Kidney epithelial cell (primary cell): Measurements from ENCODE around the gene ITPR1. TPM values are rescaled to one million over a fixed set of nuclear protein-coding genes. Genes with fewer than 3 reads are reported as not detected.
"Not testable (repeated sequence)": the region's sequence is repeated elsewhere in the genome, so short reads cannot be mapped to it uniquely, and the experiment has no call there.

Experiments
- DNase-seq: peaks from one replicate; pipeline ENCODE4 v3.0.0-alpha.2; 2010; ENCODE audit warnings: low read depth
- H3K27me3 ChIP-seq: 2 replicates; pipeline ENCODE4 v1.6.0; 2011; ENCODE audit warnings: low read length; ENCODE audit not compliant: control insufficient read depth, insufficient read depth
- H3K36me3 ChIP-seq: 2 replicates; pipeline ENCODE4 v1.5.1; 2011; ENCODE audit warnings: low read length; ENCODE audit not compliant: control insufficient read depth, insufficient read depth
- H3K4me3 ChIP-seq: 2 replicates; pipeline ENCODE4 v1.5.1; 2011; ENCODE audit warnings: low read depth, mild to moderate bottlenecking, control low read depth, low read length
- CTCF ChIP-seq: IDR thresholded peaks from 2 replicates; pipeline ENCODE4 v1.5.1; 2011; ENCODE audit warnings: mild to moderate bottlenecking, moderate library complexity, low read length, control low read depth, inconsistent platforms; ENCODE audit not compliant: insufficient read depth, poor library complexity, severe bottlenecking
- total RNA-seq: library from RNA; depleted of rRNA; stranded (reverse); fragments of >200 nt; gene quantifications from 2 replicates; pipeline ENCODE4 v1.2.3, GENCODE V29; 2015

ITPR1 gene
- total RNA-seq, 1 donor from 2014 or later: 8.9 TPM

GRCh38 chr3:4761759-4762158 lies 268.6 kb downstream of the ITPR1 start:
- no peak for DNase-seq
- no peaks in the 10 kb centered on the region for H3K27me3 ChIP-seq
- no peak for TF ChIP-seq CTCF
- no peaks in the 10 kb centered on the region for H3K36me3 ChIP-seq
- H3K4me3 ChIP-seq: no peak overlapping the region

DNA sequence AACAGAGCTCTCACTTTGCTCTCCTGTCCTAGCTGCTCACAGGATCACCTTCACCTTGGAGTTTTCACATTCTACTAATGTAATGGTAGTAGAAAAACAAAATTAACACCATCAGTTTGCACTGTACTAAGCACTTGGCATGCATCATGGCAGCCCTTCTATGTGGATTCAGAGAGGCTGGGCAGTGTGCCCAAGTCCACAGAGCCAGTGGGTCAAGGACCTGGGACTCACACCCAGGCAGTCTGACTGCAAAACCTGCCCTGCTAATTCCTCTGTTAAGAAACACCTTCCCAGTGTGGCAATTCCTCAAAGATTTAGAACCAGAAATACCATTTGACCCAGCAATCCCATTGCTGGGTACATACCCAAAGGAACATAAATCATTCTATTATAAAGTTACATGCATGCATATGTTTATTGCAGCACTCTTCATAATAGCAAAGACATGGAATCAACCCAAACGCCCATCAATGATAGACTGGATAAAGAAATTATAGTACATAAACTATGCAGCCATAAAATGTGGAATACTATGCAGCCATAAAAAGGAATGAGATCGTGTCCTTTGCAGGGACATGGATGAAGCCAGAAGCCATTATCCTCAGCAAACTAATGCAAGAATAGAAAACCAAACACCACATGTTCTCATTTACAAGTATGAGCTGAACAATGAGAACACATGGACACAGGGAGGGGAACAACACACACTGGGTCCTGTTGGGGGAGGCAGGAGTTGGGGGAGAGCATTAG lies 269.5 kb downstream of the ITPR1 start:
- H3K36me3 ChIP-seq, DNase-seq, H3K27me3 ChIP-seq, H3K4me3 ChIP-seq: not testable (repeated sequence)

GRCh38 chr3:4763604-4764247 lies 270.6 kb downstream of the ITPR1 start:
- Histone ChIP-seq H3K27me3 (no peaks in the 10 kb centered on the region), H3K36me3 (no peaks in the 10 kb centered on the region), H3K4me3 (no peak overlapping the region)
- no peak for TF ChIP-seq CTCF
- DNase-seq: no peak

DNA sequence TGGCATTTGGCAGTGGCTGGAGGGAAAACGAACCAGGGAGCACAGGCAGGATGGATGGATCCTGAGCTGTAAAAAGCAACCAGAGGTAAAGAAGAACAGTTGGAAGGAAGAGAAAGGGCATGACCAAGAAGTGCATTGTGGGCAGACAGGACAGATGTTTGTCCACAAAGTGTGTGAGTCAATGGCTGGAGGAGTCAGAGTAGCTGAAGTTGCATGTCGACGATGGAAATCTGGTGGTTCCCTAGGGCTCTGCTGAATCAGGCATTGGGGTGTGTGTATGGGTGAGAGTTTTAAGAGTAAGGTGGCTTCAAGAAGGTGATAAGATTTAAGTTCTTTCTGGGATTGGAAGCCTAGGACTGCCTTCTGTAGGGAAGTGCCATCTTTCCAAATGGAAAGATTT lies 272.1 kb downstream of the ITPR1 start:
- no peak for DNase-seq
- Histone ChIP-seq H3K4me3 (no peak overlapping the region), H3K27me3 (no peaks in the 10 kb centered on the region), H3K36me3 (no peaks in the 10 kb centered on the region)
- TF ChIP-seq CTCF: no peak

GRCh38 chr3:4766263-4766662 lies 273.1 kb downstream of the ITPR1 start:
- no peaks in the 10 kb centered on the region for H3K36me3 ChIP-seq
- H3K27me3 ChIP-seq: no peaks in the 10 kb centered on the region
- DNase-seq: no peak
- H3K4me3 ChIP-seq: no peak overlapping the region
- TF ChIP-seq CTCF: no peak

- Histone ChIP-seq H3K36me3 (no peaks in the 10 kb centered on the region), H3K27me3 (no peaks in the 10 kb centered on the region), H3K4me3 (no peak overlapping the region)
- no peak for TF ChIP-seq CTCF
- no peak for DNase-seq
Measured at GRCh38 chr3:4766716-4767499, 273.8 kb downstream of the ITPR1 start.
